Astrocyte of the cerebellum (primary cell): ENCODE measurements around the gene KIF4A.

Experiments
- DNase-seq: peaks from one replicate; pipeline ENCODE4 v3.0.0-alpha.2; 2011; ENCODE audit warnings: low read depth
- H3K4me3 ChIP-seq: 2 replicates; pipeline ENCODE4 v1.5.1; 2011; ENCODE audit warnings: mild to moderate bottlenecking, low read depth, low read length, moderate library complexity
- CTCF ChIP-seq: IDR thresholded peaks from 2 replicates; pipeline ENCODE4 v1.5.1; 2012; ENCODE audit warnings: low read length, low read depth, moderate library complexity, mild to moderate bottlenecking; ENCODE audit errors: missing control alignments
- in situ Hi-C: cut with HindIII; loops from 2 replicates; pipeline ENCODE4 v1.10.0; 2017; ENCODE audit warnings: low sequenced_read_pairs

Gene KIF4A

DNA sequence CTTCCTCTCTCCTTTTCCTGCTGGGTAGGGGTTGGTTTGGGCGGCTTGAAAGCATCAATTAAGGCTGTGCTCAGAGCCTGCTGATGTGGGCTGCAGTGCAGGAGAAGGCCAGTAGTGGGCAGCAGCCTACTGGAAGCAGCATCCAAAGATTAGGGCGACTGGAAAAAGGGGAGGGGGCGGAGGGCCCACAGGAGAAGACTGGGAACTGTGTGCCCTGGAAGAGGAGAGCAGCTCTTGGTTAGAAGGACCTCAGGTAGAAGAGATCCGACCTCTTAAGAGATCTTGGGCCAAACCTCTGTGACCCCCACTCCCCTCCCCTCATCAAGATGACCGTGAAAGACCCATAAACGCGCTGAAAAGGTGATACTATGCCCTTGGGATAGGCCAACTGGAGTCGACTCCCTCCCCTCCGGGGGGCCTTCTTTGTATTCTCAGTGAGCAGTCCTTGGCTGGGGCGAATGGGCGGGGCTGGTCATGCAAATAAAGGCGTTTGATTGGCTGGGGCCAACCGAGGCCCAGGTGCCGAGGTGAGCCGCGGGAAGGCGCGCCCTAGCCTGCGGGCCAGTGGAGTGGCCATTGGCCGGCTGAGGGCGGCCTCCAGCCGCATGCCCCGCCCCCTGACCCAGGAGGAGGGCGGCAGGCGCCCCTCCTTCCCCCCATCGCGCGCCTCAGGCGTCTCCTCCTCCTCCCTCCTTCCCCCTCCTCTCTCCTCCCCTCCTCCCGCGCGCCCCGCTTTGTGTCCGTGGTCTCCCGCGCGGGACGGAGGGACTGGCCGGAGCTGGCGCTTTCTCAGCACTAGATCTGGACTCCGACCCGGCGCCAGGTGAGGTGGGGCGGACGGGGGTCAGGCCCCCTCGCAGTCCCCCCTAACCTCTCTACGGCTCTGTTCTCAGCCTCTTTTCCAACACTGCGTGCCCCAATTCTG, 164.8 kb downstream of the KIF4A start:
- peak; percentile 92 for TF ChIP-seq CTCF
- DNase-seq = peak; percentile 39
- in situ Hi-C loops = no loop called here

DNA sequence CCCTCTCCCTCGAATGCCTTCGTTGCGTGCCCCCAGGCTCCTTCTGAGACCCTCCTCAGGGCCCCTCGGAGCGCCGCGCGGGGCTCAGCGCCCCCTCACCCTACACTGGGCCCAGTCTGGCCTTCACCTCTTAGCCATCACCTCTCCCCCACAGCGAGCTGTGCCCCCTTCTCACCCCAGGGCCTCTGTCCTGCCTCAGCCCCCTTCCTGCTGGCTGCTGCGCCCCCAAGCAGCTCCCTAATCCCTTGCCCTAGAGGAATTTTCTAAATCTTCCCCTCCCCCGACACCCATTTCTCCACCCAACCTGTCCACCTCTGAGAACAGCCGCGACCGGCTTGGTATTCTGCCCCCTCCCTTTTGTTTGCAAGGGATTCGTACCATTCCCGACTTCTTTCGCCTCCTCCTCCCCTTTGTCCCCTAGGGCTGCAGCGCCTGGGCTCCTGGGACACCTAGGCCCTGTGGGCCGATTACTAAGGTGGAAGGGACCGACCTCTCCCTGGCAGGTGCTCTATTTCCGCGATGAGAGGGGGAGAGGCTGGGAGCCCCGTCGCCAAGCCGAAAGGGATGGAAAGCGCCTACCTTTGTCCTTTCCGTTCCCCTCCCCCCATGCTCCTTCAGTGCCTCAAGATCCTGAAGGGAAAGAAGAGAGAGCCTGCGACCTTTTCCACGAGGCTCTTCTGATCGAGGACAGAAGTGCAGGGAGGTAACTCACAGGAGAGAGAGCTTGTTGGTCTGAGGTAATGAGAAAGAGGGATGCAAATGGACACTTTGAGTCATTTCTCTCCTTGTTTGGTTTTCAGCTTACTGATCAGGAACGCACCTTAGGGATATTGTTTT, 165.7 kb downstream of the KIF4A start:
- no peak for DNase-seq
- TF ChIP-seq CTCF = no peak
- peak overlapping the region; percentile 57 for H3K4me3 ChIP-seq

More for the DNA sequence above, 164.8 kb downstream of the KIF4A start:
- H3K4me3 ChIP-seq = peak overlapping the region; percentile 57

DNA sequence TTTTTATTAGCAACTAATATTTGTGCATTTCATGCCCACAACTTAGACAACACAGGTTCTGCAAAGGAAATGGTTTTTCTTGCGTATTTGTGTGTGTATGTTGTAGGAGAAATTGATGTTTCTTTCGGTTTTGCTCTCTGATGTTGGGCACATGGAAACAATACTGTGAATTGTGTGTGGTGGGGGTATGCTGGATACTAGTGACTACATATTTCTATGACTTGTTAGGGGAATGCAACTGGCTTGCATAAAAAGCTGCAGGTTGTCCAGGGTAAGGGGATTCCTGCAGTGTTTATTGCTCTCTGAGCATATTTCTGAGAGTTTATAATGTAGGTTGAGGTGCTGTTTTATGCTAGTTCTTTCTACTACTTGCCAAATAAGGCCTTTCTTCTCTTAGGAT, 166.4 kb downstream of the KIF4A start:
- TF ChIP-seq CTCF = no peak
- peak overlapping the region; percentile 57 for H3K4me3 ChIP-seq
- in situ Hi-C loops = no loop called here
- no peak for DNase-seq

More for the DNA sequence above, 165.7 kb downstream of the KIF4A start:
- in situ Hi-C loops = no loop called here

DNA sequence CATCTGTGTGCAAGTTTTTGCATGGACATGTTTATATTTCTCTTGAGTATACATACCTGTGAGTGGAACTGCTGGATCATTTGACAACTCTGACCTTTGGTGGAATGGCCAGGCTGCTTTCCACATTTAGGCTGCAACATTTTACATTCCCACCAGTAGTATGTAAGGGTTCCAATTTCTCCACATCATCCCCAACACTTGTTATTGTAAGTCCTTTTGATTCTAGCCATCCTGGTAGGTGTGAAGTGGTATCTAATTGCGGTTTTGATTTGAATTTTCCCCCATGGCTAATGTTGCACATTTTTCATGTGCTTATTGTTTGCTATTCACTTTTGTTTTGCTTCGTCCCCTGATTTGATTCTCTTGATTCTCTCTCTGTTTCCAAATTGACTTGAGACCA, 171.1 kb downstream of the KIF4A start:
- H3K4me3 ChIP-seq = no peak overlapping the region
- in situ Hi-C loops = no loop called here
- TF ChIP-seq CTCF = no peak
- DNase-seq = no peak

GRCh38 chrX:70464051-70464450, 174.1 kb downstream of the KIF4A start:
- no peak overlapping the region for H3K4me3 ChIP-seq
- no peak for DNase-seq
- in situ Hi-C loops = no loop called here
- no peak for TF ChIP-seq CTCF

- no peak for DNase-seq
- in situ Hi-C loops = no loop called here
- H3K4me3 ChIP-seq = no peak overlapping the region
- no peak for TF ChIP-seq CTCF
Measured at GRCh38 chrX:70466968-70467367, 177.1 kb downstream of the KIF4A start.
